ENCODE results near the gene CYP21A2.

CYP21A2 gene

GRCh38 chr6:32084780-32085179 is 46.6 kb downstream of the CYP21A2 start:
- no peak for DNase-seq

- no peak for DNase-seq
Observed at GRCh38 chr6:32085759-32086459, 47.7 kb downstream of the CYP21A2 start.

GRCh38 chr6:32086661-32087573 is 48.7 kb downstream of the CYP21A2 start:
- DNase-seq, result no peak

- peak; percentile 86 for DNase-seq
Observed at GRCh38 chr6:32087574-32088486, 49.6 kb downstream of the CYP21A2 start.

- DNase-seq, result no peak
Observed at GRCh38 chr6:32088487-32089049, 50.4 kb downstream of the CYP21A2 start.

- DNase-seq, result no peak
Observed at GRCh38 chr6:32089082-32089828, 51.0 kb downstream of the CYP21A2 start.

Measured in activated effector memory CD4-positive, alpha-beta T cell treated with anti-CD3 and anti-CD28 coated beads, Interleukin-2, amount 50 U/mL, for 16 hours (primary cell).